Left ventricle myocardium inferior (tissue), 1 donor: ENCODE data around the gene SREK1. TPM values are rescaled to one million over a fixed set of nuclear protein-coding genes. Genes with fewer than 3 reads are reported as not detected.

Experiments used
- DNase-seq: peaks from one replicate; pipeline ENCODE4 v3.0.0-alpha.2; 2020
- H3K27ac ChIP-seq: fragments of 200-600 bp; replicated peaks from 2 replicates; pipeline ENCODE4 v1.8.0; 2021
- H3K27me3 ChIP-seq: fragments of 200-600 bp; 2 replicates; pipeline ENCODE4 v1.8.0; 2021; ENCODE audit warnings: low read depth
- H3K36me3 ChIP-seq: fragments of 200-600 bp; 2 replicates; pipeline ENCODE4 v1.8.0; 2021
- H3K4me1 ChIP-seq: fragments of 200-600 bp; 2 replicates; pipeline ENCODE4 v1.8.0; 2021
- H3K4me3 ChIP-seq: fragments of 200-600 bp; 2 replicates; pipeline ENCODE4 v1.8.0; 2021; ENCODE audit warnings: mild to moderate bottlenecking, moderate library complexity
- H3K9me3 ChIP-seq: fragments of 200-600 bp; replicated peaks from 2 replicates; pipeline ENCODE4 v1.8.0; 2021
- CTCF ChIP-seq: fragments of 200-600 bp; IDR thresholded peaks from 2 replicates; pipeline ENCODE4 v1.8.0; 2021; ENCODE audit warnings: antibody characterized with exemption, mild to moderate bottlenecking, borderline replicate concordance
- intact Hi-C: fragments of 100-400 bp; cut with micrococcal nuclease; formaldehyde crosslinking; loops from one replicate; pipeline ENCODE4 v1.11.0; 2022
- total RNA-seq: library from RNA; stranded (reverse); fragmentation: NEBNext Ultra II Directional; extraction: Animal tissue kit (Norgen Biotek cat#: 25700); gene quantifications from one replicate; pipeline ENCODE4 v1.2.1, GENCODE V29; 2021
- donor health status: DM: no; HTN: yes; CAD: no; lungs with severe emphysema.

Gene SREK1
- total RNA-seq, 1 donor from 2014 or later, result 33.5 TPM

DNA sequence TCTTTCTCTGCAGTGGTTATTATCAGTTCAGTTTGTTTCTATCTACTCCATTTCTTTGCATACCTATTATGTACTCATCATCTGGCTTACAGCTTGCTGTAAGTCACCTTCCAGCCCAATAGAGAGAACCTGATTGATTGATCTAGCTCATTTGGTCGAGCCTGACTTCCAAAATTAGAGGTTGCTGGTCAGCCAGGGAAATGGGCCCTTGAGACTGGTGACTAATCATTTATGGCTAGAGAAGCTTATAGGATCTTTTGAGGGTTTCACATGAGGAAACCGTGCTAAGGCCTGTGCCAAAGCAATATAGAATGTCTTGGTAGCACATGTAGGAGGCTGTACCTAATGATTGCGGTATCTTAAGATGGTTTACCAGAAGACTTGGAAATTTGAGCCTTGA, 5.8 kb downstream of the SREK1 start:
- peaks cover 89% of the 10 kb centered on the region for H3K4me1 ChIP-seq
- no peaks in the 10 kb centered on the region for H3K9me3 ChIP-seq
- H3K27me3 ChIP-seq, result no peaks in the 10 kb centered on the region
- H3K36me3 ChIP-seq, result peaks cover 1% of the 10 kb centered on the region
- TF ChIP-seq CTCF, result no peak
- H3K27ac ChIP-seq, result no peak overlapping the region
- DNase-seq, result no peak
- intact Hi-C loops, result loop anchor here (10.0 kb wide), 1 partner anchor 215 kb away; no protein-coding TSS in a partner anchor
- H3K4me3 ChIP-seq, result no peak overlapping the region

DNA sequence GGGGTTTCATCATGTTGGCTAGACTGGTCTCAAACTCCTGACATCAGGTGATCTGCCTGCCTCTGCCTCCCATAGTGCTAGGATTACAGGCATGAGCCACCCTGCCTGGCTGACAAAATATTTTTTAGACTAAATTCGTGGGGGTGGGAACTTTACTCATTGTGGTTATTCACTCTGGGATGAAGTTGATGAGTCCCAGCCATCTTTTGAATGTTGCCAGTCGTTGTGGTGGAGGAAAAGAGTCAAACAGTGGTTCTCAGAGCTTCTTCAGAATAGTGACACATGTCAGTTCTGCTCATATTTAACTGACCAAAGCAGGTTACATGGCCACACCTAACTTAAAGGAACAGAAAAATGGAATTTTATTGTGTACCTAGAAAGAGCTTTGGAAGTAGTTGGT, 6.9 kb downstream of the SREK1 start:
- TF ChIP-seq CTCF, result no peak
- Histone ChIP-seq H3K4me3 (no peak overlapping the region), H3K27ac (no peak overlapping the region), H3K4me1 (peaks cover 83% of the 10 kb centered on the region), H3K27me3 (no peaks in the 10 kb centered on the region), H3K9me3 (no peaks in the 10 kb centered on the region), H3K36me3 (peaks cover 8% of the 10 kb centered on the region)
- no peak for DNase-seq
- intact Hi-C loops, result no loop called here

GRCh38 chr5:66151491-66151890, 7.4 kb downstream of the SREK1 start:
- no peaks in the 10 kb centered on the region for H3K27me3 ChIP-seq
- peaks cover 10% of the 10 kb centered on the region for H3K36me3 ChIP-seq
- no peak for DNase-seq
- peaks cover 79% of the 10 kb centered on the region for H3K4me1 ChIP-seq
- no peak overlapping the region for H3K27ac ChIP-seq
- intact Hi-C loops, result no loop called here
- no peaks in the 10 kb centered on the region for H3K9me3 ChIP-seq
- H3K4me3 ChIP-seq, result no peak overlapping the region
- no peak for TF ChIP-seq CTCF

GRCh38 chr5:66157046-66157445, 12.9 kb downstream of the SREK1 start:
- H3K9me3 ChIP-seq, result no peaks in the 10 kb centered on the region
- H3K27ac ChIP-seq, result no peak overlapping the region
- no peaks in the 10 kb centered on the region for H3K27me3 ChIP-seq
- peaks cover 35% of the 10 kb centered on the region for H3K36me3 ChIP-seq
- intact Hi-C loops, result no loop called here
- peaks cover 55% of the 10 kb centered on the region for H3K4me1 ChIP-seq
- TF ChIP-seq CTCF, result no peak
- no peak overlapping the region for H3K4me3 ChIP-seq
- no peak for DNase-seq

DNA sequence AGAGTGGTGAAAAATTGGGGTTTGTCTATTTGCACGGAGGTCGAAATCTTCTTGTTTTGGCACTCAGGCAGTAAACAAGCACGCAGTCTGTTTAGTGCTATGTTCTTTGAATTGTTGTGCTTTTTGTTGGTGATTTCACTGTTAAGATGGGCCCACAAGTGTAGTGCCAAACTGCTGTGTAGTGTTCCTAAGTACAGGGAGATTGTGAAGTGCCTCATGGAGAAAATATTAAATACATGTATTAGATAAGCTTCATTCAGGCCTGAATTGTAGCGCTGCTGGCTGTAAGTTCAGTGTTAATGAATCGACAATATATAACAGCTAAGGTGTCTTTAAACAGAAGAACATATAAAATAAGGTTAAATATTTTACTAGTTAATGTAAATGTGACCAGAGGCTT, 17.3 kb downstream of the SREK1 start:
- TF ChIP-seq CTCF, result no peak
- Histone ChIP-seq H3K27ac (no peak overlapping the region), H3K9me3 (no peaks in the 10 kb centered on the region), H3K4me3 (no peak overlapping the region), H3K4me1 (peaks cover 23% of the 10 kb centered on the region), H3K27me3 (no peaks in the 10 kb centered on the region), H3K36me3 (peaks cover 68% of the 10 kb centered on the region)
- intact Hi-C loops, result no loop called here
- DNase-seq, result no peak
